Esophagus (tissue), 2 donors: Measurements from ENCODE around the gene PCDHA6. TPM values are rescaled to one million over a fixed set of nuclear protein-coding genes. Genes with fewer than 3 reads are reported as not detected.

ENCODE experiments used
- H3K27ac ChIP-seq, 2 donors: one replicate each; pipeline ENCODE4 v1.5.1; 2013; ENCODE audit warnings: low read depth in 2 of 2, mild to moderate bottlenecking in 2 of 2, inconsistent platforms in 1 of 2, low read length in 1 of 2, moderate library complexity in 1 of 2
- H3K27me3 ChIP-seq, 2 donors: one replicate each; pipeline ENCODE4 v1.6.1; 2013; ENCODE audit warnings: low read length in 2 of 2, control low read depth in 1 of 2, mild to moderate bottlenecking in 1 of 2; ENCODE audit not compliant: insufficient read depth in 2 of 2, control insufficient read depth in 1 of 2
- H3K36me3 ChIP-seq, 2 donors: one replicate each; pipeline ENCODE4 v1.6.1; 2013; ENCODE audit warnings: low read length in 1 of 2; ENCODE audit not compliant: control insufficient read depth in 2 of 2, insufficient read depth in 2 of 2
- H3K4me1 ChIP-seq, 2 donors: one replicate each; pipeline ENCODE4 v1.6.1; 2013; ENCODE audit warnings: low read length in 1 of 2; ENCODE audit not compliant: control insufficient read depth in 2 of 2, insufficient read depth in 2 of 2
- H3K4me3 ChIP-seq, 2 donors: one replicate each; pipeline ENCODE4 v1.5.1; 2013; ENCODE audit warnings: low read length in 2 of 2, mild to moderate bottlenecking in 2 of 2, low read depth in 1 of 2, moderate library complexity in 1 of 2
- H3K9me3 ChIP-seq, 2 donors: one replicate each; pipeline ENCODE4 v1.6.1; 2013; ENCODE audit warnings: mild to moderate bottlenecking in 2 of 2, low read depth in 1 of 2, low read length in 1 of 2, moderate library complexity in 1 of 2; ENCODE audit not compliant: control insufficient read depth in 2 of 2, insufficient read depth in 1 of 2
- WGBS, 2 donors: extraction: QIAGEN DNeasy Blood & Tissue Kit; methylation state at CpG; one replicate each; pipeline ENCODE4 v1.1.7; 2013; 5-methylcytosine and 5-hydroxymethylcytosine counted together
- polyA plus RNA-seq, 2 donors: library from polyadenylated mRNA; stranded (reverse); fragments of 200-250 nt; gene quantifications; one replicate each; pipeline ENCODE4 v1.2.3, GENCODE V29; 2013
- donor health status: healthy with polysubstance abuse.
- donor health status: Bipolar disorder and iron deficiency.

PCDHA6 gene
- polyA plus RNA-seq, 2 donors = 0.02 TPM; not detected in 1

- WGBS, 2 donors = 61 to 68% methylated on average over 13 to 94 of the region's 94 CpGs
- H3K27me3 ChIP-seq = no peaks in the 10 kb centered on the region
- no peak overlapping the region for H3K27ac ChIP-seq
- H3K9me3 ChIP-seq = peaks cover 2 to 27% of the 10 kb centered on the region in 2 donors
- H3K4me3 ChIP-seq = no peak overlapping the region
- no peaks in the 10 kb centered on the region for H3K4me1 ChIP-seq
- no peaks in the 10 kb centered on the region for H3K36me3 ChIP-seq
Measured at GRCh38 chr5:140857177-140857986, 29.6 kb downstream of the PCDHA6 start.

GRCh38 chr5:140857987-140858240 lies 30.2 kb downstream of the PCDHA6 start:
- 63% methylated on average over 22 of the region's 22 CpGs; no CpG with 5 or more reads in 1 of the 2 donors for WGBS, 2 donors
- H3K9me3 ChIP-seq = peaks cover 7 to 32% of the 10 kb centered on the region in 2 donors
- no peaks in the 10 kb centered on the region for H3K4me1 ChIP-seq
- no peaks in the 10 kb centered on the region for H3K27me3 ChIP-seq
- H3K4me3 ChIP-seq = no peak overlapping the region
- H3K27ac ChIP-seq = no peak overlapping the region
- H3K36me3 ChIP-seq = no peaks in the 10 kb centered on the region

GRCh38 chr5:140862441-140863295 lies 34.9 kb downstream of the PCDHA6 start:
- no peaks in the 10 kb centered on the region for H3K27me3 ChIP-seq
- H3K4me1 ChIP-seq = no peaks in the 10 kb centered on the region
- H3K36me3 ChIP-seq = no peaks in the 10 kb centered on the region
- H3K9me3 ChIP-seq = peaks cover 7 to 22% of the 10 kb centered on the region in 2 donors
- 48 to 50% methylated on average over 76 of the region's 76 CpGs for WGBS, 2 donors
- no peak overlapping the region for H3K4me3 ChIP-seq
- H3K27ac ChIP-seq = no peak overlapping the region

GRCh38 chr5:140868721-140869554 lies 41.2 kb downstream of the PCDHA6 start, which contains the start of gene PCDHA11:
TSS of gene PCDHA11 (plus strand) at chr5:140868957. CDS start at chr5:140869104, 147 bp downstream.
- Histone ChIP-seq H3K9me3 (peaks cover 14 to 19% of the 10 kb centered on the region in 2 donors), H3K27ac (no peak within 1 kb of the TSS), H3K36me3 (no peaks in the 10 kb centered on the region), H3K4me3 (no peak within 1 kb of the TSS), H3K4me1 (no peaks in the 10 kb centered on the region), H3K27me3 (no peaks in the 10 kb centered on the region)
- WGBS, 2 donors = 18 to 21% methylated on average over 41 of the region's 41 CpGs

GRCh38 chr5:140869555-140869886 lies 41.8 kb downstream of the PCDHA6 start:
- Histone ChIP-seq H3K27ac (no peak overlapping the region), H3K4me3 (no peak overlapping the region)

GRCh38 chr5:140870221-140871201 lies 42.8 kb downstream of the PCDHA6 start:
- Histone ChIP-seq H3K36me3 (no peaks in the 10 kb centered on the region), H3K4me3 (no peak overlapping the region), H3K9me3 (peaks cover 14 to 19% of the 10 kb centered on the region in 2 donors), H3K27me3 (no peaks in the 10 kb centered on the region), H3K27ac (no peak overlapping the region), H3K4me1 (no peaks in the 10 kb centered on the region)
- WGBS, 2 donors = 53 to 54% methylated on average over 114 of the region's 114 CpGs

More at GRCh38 chr5:140869555-140869886, 41.8 kb downstream of the PCDHA6 start:
- Histone ChIP-seq H3K4me1 (no peaks in the 10 kb centered on the region), H3K27me3 (no peaks in the 10 kb centered on the region), H3K9me3 (peaks cover 14 to 19% of the 10 kb centered on the region in 2 donors), H3K36me3 (no peaks in the 10 kb centered on the region)
- 47 to 54% methylated on average over 5 of the region's 5 CpGs for WGBS, 2 donors

GRCh38 chr5:140875085-140876065 lies 47.6 kb downstream of the PCDHA6 start, which contains the start of gene PCDHA12:
TSS of gene PCDHA12 (plus strand) at chr5:140875308. CDS start at chr5:140875473, 165 bp downstream.
- Histone ChIP-seq H3K27me3 (no peaks in the 10 kb centered on the region), H3K36me3 (no peaks in the 10 kb centered on the region), H3K4me3 (no peak within 1 kb of the TSS), H3K27ac (no peak within 1 kb of the TSS), H3K4me1 (no peaks in the 10 kb centered on the region), H3K9me3 (peaks cover 22 to 26% of the 10 kb centered on the region in 2 donors)
- WGBS, 2 donors = 20 to 24% methylated on average over 44 to 47 of the region's 47 CpGs
